SK-N-SH treated with all-trans-retinoic acid at 6 μM for 48 hours (cell line): ENCODE data around the gene YPEL5.

Experiments
- ATAC-seq: fragments of 200-7000 bp; cut with Tn5 transposase; 3 replicates; pipeline ENCODE4 v1.9.1; 2020; ENCODE audit warnings: mild to moderate bottlenecking, moderate library complexity
- ARNTL ChIP-seq: fragments of 450-650 bp; formaldehyde crosslinking; IDR thresholded peaks from 2 replicates; pipeline ENCODE4 v1.5.0; 2020; ENCODE audit warnings: low read depth, mild to moderate bottlenecking, moderate library complexity, borderline replicate concordance
- BACH2 ChIP-seq: fragments of 250-450 bp; sonication (Bioruptor Pico); IDR thresholded peaks from 2 replicates; pipeline ENCODE4 v1.9.0; 2021; ENCODE audit warnings: mild to moderate bottlenecking, borderline replicate concordance
- ESRRG ChIP-seq: fragments of 250-450 bp; sonication (Bioruptor Pico); IDR thresholded peaks from 2 replicates; pipeline ENCODE4 v1.6.1; 2021; ENCODE audit warnings: mild to moderate bottlenecking
- GLIS3 ChIP-seq: fragments of 250-450 bp; sonication (Bioruptor Pico); IDR thresholded peaks from 2 replicates; pipeline ENCODE4 v1.5.0; 2020; ENCODE audit warnings: mild to moderate bottlenecking, moderate library complexity
- ISL1 ChIP-seq: fragments of 250-450 bp; sonication (Bioruptor Pico); IDR thresholded peaks from 2 replicates; pipeline ENCODE4 v2.1.2; 2022; ENCODE audit warnings: mild to moderate bottlenecking, moderate library complexity
- PPARA ChIP-seq: fragments of 250-450 bp; sonication (Bioruptor Pico); IDR thresholded peaks from 2 replicates; pipeline ENCODE4 v1.5.0; 2020; ENCODE audit warnings: mild to moderate bottlenecking, borderline replicate concordance
- RARB ChIP-seq: fragments of 250-450 bp; sonication (Bioruptor Pico); IDR thresholded peaks from 2 replicates; pipeline ENCODE4 v1.8.0; 2021; ENCODE audit warnings: mild to moderate bottlenecking, moderate library complexity
- SNAI2 ChIP-seq: fragments of 250-450 bp; sonication (Bioruptor Pico); IDR thresholded peaks from 2 replicates; pipeline ENCODE4 v1.5.0; 2020; ENCODE audit warnings: mild to moderate bottlenecking, moderate library complexity
- TCF4 ChIP-seq: fragments of 250-450 bp; sonication (Bioruptor Pico); IDR thresholded peaks from 2 replicates; pipeline ENCODE4 v1.8.0; 2021; ENCODE audit warnings: mild to moderate bottlenecking, moderate library complexity, borderline replicate concordance
- TOX ChIP-seq: fragments of 250-450 bp; sonication (Bioruptor Pico); IDR thresholded peaks from 2 replicates; pipeline ENCODE4 v1.8.0; 2021; ENCODE audit warnings: mild to moderate bottlenecking, moderate library complexity, borderline replicate concordance
- ZFP3 ChIP-seq: fragments of 250-450 bp; sonication (Bioruptor Pico); IDR thresholded peaks from 2 replicates; pipeline ENCODE4 v1.5.0; 2020; ENCODE audit warnings: mild to moderate bottlenecking, moderate library complexity
- ZFP30 ChIP-seq: fragments of 450-650 bp; formaldehyde crosslinking; IDR thresholded peaks from 2 replicates; pipeline ENCODE4 v1.5.0; 2022; ENCODE audit warnings: mild to moderate bottlenecking, moderate library complexity
- ZNF565 ChIP-seq: fragments of 450-650 bp; formaldehyde crosslinking; conservative IDR thresholded peaks from 2 replicates; pipeline ENCODE4 v1.5.0; 2020; ENCODE audit warnings: low read depth, mild to moderate bottlenecking, moderate library complexity
- ZNF70 ChIP-seq: fragments of 450-650 bp; formaldehyde crosslinking; IDR thresholded peaks from 2 replicates; pipeline ENCODE4 v1.5.0; 2020; ENCODE audit warnings: mild to moderate bottlenecking, moderate library complexity
- TF ChIP-seq, protein P1 (sequence below): fragments of 250-450 bp; sonication (Bioruptor Pico); IDR thresholded peaks from 2 replicates; pipeline ENCODE4 v1.5.0; 2020; ENCODE audit warnings: mild to moderate bottlenecking, moderate library complexity
- TF ChIP-seq, protein P2 (sequence below): fragments of 250-450 bp; sonication (Bioruptor Pico); IDR thresholded peaks from 2 replicates; pipeline ENCODE4 v1.5.1; 2020; ENCODE audit warnings: low read depth, mild to moderate bottlenecking, moderate library complexity
- TF ChIP-seq, protein P3 (sequence below): fragments of 250-450 bp; sonication (Bioruptor Pico); IDR thresholded peaks from 2 replicates; pipeline ENCODE4 v1.5.1; 2021; ENCODE audit warnings: mild to moderate bottlenecking, moderate library complexity

YPEL5 gene

DNA sequence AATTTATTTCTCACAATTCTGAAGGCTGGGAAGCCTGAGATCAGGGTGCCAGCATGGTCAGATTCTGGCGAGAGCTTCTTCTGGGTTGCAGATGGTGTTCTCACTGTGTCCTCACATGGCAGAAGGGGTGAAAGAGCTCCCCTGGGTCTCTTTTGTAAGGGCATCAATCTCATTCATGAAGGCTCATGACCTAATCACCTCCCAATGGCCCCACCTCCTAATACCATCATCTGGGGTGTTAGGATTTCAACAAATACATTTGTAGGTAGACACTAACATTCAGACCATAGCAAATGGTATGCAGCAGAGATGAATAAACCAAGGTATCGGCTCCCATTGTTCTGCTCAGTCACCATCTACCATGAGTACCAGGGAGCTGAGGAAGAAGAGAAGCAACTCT, 32.7 kb downstream of the YPEL5 start (continued):
- TF ChIP-seq ARNTL (CRISPR knock-in tag) (no peak), PPARA (CRISPR knock-in tag) (no peak), ESRRG (no peak)
- TF ChIP-seq, protein P1, sequence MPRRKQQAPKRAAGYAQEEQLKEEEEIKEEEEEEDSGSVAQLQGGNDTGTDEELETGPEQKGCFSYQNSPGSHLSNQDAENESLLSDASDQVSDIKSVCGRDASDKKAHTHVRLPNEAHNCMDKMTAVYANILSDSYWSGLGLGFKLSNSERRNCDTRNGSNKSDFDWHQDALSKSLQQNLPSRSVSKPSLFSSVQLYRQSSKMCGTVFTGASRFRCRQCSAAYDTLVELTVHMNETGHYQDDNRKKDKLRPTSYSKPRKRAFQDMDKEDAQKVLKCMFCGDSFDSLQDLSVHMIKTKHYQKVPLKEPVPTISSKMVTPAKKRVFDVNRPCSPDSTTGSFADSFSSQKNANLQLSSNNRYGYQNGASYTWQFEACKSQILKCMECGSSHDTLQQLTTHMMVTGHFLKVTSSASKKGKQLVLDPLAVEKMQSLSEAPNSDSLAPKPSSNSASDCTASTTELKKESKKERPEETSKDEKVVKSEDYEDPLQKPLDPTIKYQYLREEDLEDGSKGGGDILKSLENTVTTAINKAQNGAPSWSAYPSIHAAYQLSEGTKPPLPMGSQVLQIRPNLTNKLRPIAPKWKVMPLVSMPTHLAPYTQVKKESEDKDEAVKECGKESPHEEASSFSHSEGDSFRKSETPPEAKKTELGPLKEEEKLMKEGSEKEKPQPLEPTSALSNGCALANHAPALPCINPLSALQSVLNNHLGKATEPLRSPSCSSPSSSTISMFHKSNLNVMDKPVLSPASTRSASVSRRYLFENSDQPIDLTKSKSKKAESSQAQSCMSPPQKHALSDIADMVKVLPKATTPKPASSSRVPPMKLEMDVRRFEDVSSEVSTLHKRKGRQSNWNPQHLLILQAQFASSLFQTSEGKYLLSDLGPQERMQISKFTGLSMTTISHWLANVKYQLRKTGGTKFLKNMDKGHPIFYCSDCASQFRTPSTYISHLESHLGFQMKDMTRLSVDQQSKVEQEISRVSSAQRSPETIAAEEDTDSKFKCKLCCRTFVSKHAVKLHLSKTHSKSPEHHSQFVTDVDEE (CRISPR knock-in tag) = no peak

DNA sequence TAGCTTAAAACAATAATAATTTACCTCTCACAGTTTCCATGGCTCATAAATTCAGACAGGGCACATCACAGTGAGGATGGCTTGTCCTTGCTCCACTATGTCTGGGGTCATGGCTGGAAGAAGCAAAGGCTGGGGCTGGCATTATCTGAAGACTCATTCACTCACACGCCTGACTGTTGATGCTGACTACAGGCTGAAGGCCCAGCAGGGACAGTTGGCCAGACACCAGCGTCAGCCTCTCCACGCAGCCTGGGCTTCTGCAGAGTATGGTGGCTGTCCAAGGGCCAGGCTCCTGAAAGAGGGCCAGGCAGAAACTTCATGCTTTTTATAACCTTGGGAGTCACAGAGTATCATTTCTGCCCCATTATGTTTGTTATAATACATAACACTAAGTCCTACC, 33.4 kb downstream of the YPEL5 start:
- ATAC-seq = no peak
- TF ChIP-seq RARB (CRISPR knock-in tag) (no peak), ESRRG (no peak), ZNF70 (no peak), BACH2 (CRISPR knock-in tag) (no peak), ZFP30 (CRISPR knock-in tag) (no peak), ZNF565 (CRISPR knock-in tag) (no peak), TCF4 (CRISPR knock-in tag) (no peak), SNAI2 (CRISPR knock-in tag) (no peak), ISL1 (CRISPR knock-in tag) (no peak), PPARA (CRISPR knock-in tag) (no peak), ARNTL (CRISPR knock-in tag) (no peak), TOX (no peak)
- TF ChIP-seq, protein P2, sequence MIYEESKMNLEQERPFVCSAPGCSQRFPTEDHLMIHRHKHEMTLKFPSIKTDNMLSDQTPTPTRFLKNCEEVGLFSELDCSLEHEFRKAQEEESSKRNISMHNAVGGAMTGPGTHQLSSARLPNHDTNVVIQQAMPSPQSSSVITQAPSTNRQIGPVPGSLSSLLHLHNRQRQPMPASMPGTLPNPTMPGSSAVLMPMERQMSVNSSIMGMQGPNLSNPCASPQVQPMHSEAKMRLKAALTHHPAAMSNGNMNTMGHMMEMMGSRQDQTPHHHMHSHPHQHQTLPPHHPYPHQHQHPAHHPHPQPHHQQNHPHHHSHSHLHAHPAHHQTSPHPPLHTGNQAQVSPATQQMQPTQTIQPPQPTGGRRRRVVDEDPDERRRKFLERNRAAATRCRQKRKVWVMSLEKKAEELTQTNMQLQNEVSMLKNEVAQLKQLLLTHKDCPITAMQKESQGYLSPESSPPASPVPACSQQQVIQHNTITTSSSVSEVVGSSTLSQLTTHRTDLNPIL = no peak
- TF ChIP-seq, protein P3, sequence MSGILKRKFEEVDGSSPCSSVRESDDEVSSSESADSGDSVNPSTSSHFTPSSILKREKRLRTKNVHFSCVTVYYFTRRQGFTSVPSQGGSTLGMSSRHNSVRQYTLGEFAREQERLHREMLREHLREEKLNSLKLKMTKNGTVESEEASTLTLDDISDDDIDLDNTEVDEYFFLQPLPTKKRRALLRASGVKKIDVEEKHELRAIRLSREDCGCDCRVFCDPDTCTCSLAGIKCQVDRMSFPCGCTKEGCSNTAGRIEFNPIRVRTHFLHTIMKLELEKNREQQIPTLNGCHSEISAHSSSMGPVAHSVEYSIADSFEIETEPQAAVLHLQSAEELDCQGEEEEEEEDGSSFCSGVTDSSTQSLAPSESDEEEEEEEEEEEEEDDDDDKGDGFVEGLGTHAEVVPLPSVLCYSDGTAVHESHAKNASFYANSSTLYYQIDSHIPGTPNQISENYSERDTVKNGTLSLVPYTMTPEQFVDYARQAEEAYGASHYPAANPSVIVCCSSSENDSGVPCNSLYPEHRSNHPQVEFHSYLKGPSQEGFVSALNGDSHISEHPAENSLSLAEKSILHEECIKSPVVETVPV = no peak

DNA sequence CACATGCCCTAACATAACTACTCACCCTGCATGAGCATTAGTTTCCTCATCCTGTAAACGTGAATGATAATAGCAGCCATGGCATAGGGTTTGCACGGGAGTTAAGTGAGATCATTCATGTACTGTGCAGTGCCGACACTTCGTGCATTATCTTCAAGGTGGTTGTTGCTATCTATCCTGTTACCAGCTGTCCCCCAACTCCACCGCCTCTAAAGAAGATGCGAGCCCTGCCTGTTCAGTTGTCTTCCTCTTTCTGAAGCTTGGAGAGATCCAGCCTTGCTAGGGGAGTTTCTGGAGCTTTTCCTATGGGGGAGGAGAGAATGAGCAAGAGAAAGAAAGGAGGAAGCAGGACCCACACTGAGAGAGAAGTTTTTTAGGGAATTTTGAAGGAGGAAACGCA, 34.4 kb downstream of the YPEL5 start:
- TF ChIP-seq TCF4 (CRISPR knock-in tag) (no peak), SNAI2 (CRISPR knock-in tag) (no peak), ZFP3 (CRISPR knock-in tag) (no peak), ZNF565 (CRISPR knock-in tag) (no peak), ESRRG (no peak), RARB (CRISPR knock-in tag) (no peak), ARNTL (CRISPR knock-in tag) (no peak)
- TF ChIP-seq, protein P2 = no peak
- ATAC-seq = no peak

DNA sequence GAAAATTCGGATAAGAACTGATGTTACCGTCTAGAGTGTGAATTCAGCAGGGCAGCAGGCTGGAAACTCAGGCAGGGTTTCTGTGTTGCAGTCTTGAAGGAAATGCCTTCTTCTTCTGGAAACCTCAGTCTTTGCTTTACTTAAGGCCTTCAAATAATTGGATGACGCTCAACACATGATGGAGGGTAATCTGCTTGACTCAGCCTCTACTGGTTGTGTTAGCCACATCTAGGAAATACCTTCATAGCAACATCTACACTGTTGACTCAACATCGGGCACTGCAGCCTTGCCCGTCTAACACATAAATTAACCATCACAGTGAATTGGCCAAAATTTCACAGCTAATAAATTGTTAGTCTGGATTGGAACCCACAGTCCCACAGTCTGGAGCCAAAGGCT, 37.2 kb downstream of the YPEL5 start:
- no peak for ATAC-seq

DNA sequence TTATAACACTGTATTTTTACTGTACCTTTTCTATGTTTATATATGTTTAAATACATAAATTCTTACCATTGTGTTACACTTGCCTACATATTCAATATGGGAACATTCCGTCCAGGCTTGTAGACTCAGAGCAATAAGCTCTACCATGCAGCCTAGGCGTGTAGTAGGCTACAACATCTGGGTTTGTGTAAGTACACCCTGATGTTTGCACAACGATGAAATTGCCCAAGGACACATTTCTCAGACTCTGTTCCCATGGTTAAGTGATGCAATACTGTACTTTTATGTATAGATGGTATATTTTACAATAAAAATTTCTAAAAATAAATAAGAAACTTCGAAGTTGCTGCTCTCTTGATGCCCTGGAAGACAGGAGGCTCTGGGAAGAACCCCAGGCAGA, 38.4 kb downstream of the YPEL5 start:
- no peak for ATAC-seq

More for the DNA sequence above, 37.2 kb downstream of the YPEL5 start:
- TF ChIP-seq ISL1 (CRISPR knock-in tag) (no peak), ESRRG (no peak), TCF4 (CRISPR knock-in tag) (no peak), ZNF565 (CRISPR knock-in tag) (no peak), GLIS3 (CRISPR knock-in tag) (no peak)

More for the DNA sequence above, 38.4 kb downstream of the YPEL5 start:
- no peak for TF ChIP-seq ARNTL (CRISPR knock-in tag)
- TF ChIP-seq ZNF565 (CRISPR knock-in tag) = no peak
- TF ChIP-seq, protein P2 = no peak
